GM12892 (cell line): ENCODE results near the gene DES.
"Not testable (repeated sequence)": the region's sequence is repeated elsewhere in the genome, so short reads cannot be mapped to it uniquely, and the experiment has no call there.

Source experiments
- POLR2A ChIP-seq: IDR thresholded peaks from 2 replicates; pipeline ENCODE4 v1.6.1; 2011; ENCODE audit warnings: low read depth, low read length, control low read depth
- POLR2AphosphoS5 ChIP-seq: IDR thresholded peaks from 2 replicates; pipeline ENCODE4 v1.6.1; 2011; ENCODE audit warnings: low read depth, low read length, control low read depth
- TAF1 ChIP-seq: IDR thresholded peaks from 2 replicates; pipeline ENCODE4 v1.6.1; 2011; ENCODE audit warnings: low read depth, mild to moderate bottlenecking, control low read depth, low read length, borderline replicate concordance

GRCh38 chr2:219407343-219407742 lies 10.8 kb upstream of the DES start:
- TF ChIP-seq TAF1, POLR2A, POLR2AphosphoS5: not testable (repeated sequence)
